Measurements from ENCODE around the gene C1QTNF2. TPM values are rescaled to one million over a fixed set of nuclear protein-coding genes. Genes with fewer than 3 reads are reported as not detected.

The C1QTNF2 gene
- total RNA-seq, 2 experiments from 2014 or later = not detected

DNA sequence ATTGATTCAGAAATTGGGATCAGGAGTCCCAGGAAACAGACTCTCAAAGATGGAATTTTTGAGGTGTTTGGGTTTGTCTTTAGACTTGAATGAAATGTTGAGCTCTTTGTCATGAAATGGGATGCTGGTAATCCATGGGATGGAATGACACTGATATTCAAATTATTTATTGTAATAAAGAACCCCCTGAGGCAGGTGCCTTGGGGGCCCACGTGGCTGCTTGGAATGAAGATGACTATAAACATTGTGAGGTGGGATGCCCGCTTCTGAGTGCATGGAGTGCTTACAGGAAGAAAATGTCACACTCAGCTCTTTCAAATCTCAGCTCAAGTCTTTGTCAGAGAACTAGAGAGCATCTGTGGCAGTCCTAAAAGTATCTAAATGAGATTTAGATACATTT lies 9.6 kb upstream of the C1QTNF2 start:
- Mint-ChIP-seq H3K4me3 (no peak overlapping the region), H3K27ac (no peak overlapping the region), H3K9me3 (no peaks in the 10 kb centered on the region), H3K36me3 (ENCODE audit: low read depth) (no peaks in the 10 kb centered on the region), H3K4me1 (ENCODE audit: low read depth) (no peaks in the 10 kb centered on the region), H3K27me3 (peaks cover 15% of the 10 kb centered on the region)
- no peak for DNase-seq
- POLR2A ChIA-PET = no interaction called here
- TF ChIP-seq, protein P1, sequence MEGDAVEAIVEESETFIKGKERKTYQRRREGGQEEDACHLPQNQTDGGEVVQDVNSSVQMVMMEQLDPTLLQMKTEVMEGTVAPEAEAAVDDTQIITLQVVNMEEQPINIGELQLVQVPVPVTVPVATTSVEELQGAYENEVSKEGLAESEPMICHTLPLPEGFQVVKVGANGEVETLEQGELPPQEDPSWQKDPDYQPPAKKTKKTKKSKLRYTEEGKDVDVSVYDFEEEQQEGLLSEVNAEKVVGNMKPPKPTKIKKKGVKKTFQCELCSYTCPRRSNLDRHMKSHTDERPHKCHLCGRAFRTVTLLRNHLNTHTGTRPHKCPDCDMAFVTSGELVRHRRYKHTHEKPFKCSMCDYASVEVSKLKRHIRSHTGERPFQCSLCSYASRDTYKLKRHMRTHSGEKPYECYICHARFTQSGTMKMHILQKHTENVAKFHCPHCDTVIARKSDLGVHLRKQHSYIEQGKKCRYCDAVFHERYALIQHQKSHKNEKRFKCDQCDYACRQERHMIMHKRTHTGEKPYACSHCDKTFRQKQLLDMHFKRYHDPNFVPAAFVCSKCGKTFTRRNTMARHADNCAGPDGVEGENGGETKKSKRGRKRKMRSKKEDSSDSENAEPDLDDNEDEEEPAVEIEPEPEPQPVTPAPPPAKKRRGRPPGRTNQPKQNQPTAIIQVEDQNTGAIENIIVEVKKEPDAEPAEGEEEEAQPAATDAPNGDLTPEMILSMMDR (IDR thresholded peaks at IDR 0.05) = no peak
- no peak for ATAC-seq
- CTCF ChIA-PET = interaction anchor here (1.2 to 2.2 kb wide), 4 partner anchors 10 to 35 kb away, joined by 3 to 6 read pairs (median 4); partner anchors contain the start of gene C1QTNF2
- intact Hi-C loops (cut with micrococcal nuclease) = no loop called here

DNA sequence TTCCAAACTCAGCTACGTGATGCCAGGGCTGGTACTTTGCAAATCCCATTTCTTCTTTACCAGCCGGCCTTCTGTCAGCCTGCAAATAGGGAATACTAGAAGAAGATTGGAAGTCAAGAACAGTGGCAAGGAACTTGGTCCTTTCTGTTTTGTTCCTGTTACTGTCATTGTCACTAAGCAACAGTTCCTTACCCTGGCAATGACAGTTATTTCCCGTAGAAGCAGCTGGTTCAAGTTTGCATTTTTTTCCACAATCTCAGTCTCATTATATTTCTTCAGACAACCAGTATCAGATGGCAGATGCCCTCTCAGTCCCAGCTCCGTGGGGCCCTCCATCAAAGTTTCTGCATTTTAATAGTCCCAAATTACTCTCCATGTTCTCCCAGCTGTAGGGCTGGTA lies 9.1 kb upstream of the C1QTNF2 start:
- TF ChIP-seq, protein P1 (IDR thresholded peaks at IDR 0.05) = no peak
- intact Hi-C loops (cut with micrococcal nuclease) = no loop called here
- no peak for DNase-seq
- CTCF ChIA-PET = interaction anchor here (1.2 to 2.2 kb wide), 4 partner anchors 9 to 35 kb away, joined by 3 to 6 read pairs (median 4); partner anchors contain the start of gene C1QTNF2
- Mint-ChIP-seq H3K27me3 (peaks cover 19% of the 10 kb centered on the region), H3K4me1 (ENCODE audit: low read depth) (no peaks in the 10 kb centered on the region), H3K9me3 (no peaks in the 10 kb centered on the region), H3K27ac (no peak overlapping the region), H3K4me3 (no peak overlapping the region), H3K36me3 (ENCODE audit: low read depth) (no peaks in the 10 kb centered on the region)
- POLR2A ChIA-PET = no interaction called here
- no peak for ATAC-seq

DNA sequence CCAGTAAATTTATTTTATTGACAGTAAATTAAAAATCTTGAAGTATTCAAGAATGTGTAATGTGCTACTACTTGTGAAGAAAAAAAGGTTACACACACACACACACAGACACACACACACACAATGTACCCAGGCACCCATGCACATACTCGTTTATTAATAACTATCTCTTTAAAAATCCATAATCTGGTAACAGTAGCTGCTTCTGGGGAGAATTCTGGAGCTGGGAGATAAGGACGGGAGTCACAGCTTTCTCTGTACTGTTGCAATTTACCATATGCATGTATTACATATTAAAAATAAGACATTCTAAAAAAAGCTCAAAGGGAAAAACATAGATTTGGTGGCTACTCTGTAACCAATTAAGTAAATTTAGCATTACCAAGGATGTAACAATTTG lies 7.9 kb upstream of the C1QTNF2 start:
- ChIA-PET POLR2A (no interaction called here), CTCF (interaction anchor here (2.2 to 2.3 kb wide), 2 partner anchors 8 to 12 kb away, joined by 4 to 13 read pairs; partner anchors contain the start of gene C1QTNF2)
- Mint-ChIP-seq H3K27me3 (peaks cover 24% of the 10 kb centered on the region), H3K9me3 (no peaks in the 10 kb centered on the region), H3K27ac (no peak overlapping the region), H3K4me1 (ENCODE audit: low read depth) (no peaks in the 10 kb centered on the region), H3K4me3 (no peak overlapping the region), H3K36me3 (ENCODE audit: low read depth) (no peaks in the 10 kb centered on the region)
- ATAC-seq = no peak
- TF ChIP-seq, protein P1 (IDR thresholded peaks at IDR 0.05) = no peak
- intact Hi-C loops (cut with micrococcal nuclease) = no loop called here
- no peak for DNase-seq

DNA sequence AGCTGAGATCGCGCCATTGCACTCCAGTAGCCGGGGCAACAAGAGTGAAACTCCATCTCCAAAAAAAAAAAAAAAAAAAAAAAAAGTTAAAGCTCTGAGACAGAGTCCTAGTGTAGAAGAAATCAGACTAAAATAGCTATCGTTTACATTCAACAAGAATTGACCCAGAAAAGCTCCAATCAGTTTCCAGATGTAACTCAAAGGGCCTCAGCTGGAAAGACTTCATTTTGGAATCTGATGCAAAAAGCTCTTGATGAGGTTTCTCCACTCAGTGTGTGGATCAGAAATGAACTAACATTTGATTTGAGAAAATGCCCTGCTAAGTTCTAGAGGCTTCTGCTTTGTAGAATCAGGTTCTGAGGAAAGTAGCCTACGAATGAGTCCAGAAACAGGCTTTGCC lies 7.2 kb upstream of the C1QTNF2 start:
- H3K27ac Mint-ChIP-seq = no peak overlapping the region

DNA sequence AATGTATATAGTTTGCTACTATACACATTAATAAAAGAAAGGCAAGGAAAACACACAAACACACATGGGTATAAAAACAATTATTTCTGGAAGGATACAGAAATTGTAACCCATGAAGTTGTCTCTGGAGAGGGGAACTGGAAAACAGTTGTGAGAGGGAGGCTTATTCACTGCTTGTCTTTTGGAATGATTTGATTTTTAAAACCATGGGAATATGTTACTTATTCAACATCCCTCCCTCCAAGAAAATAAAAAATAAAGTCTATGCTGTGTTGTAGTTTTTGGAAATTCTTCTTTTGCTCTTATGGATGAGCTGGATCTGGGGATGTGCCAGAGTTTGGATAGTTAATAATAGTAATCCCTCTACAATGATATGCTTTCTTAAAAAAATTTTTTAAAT lies 6.0 kb upstream of the C1QTNF2 start:
- TF ChIP-seq, protein P1 (IDR thresholded peaks at IDR 0.05) = no peak
- CTCF ChIA-PET = interaction anchor here (1.4 kb wide), 1 partner anchor 16 kb away, joined by 3 read pairs; no protein-coding TSS in a partner anchor
- no peak overlapping the region for H3K4me3 Mint-ChIP-seq
- no peak overlapping the region for H3K27ac Mint-ChIP-seq
- no peaks in the 10 kb centered on the region for H3K4me1 Mint-ChIP-seq (ENCODE audit: low read depth)
- no peaks in the 10 kb centered on the region for H3K36me3 Mint-ChIP-seq (ENCODE audit: low read depth)
- DNase-seq (no peak), ATAC-seq (no peak)
- no peaks in the 10 kb centered on the region for H3K9me3 Mint-ChIP-seq
- peaks cover 34% of the 10 kb centered on the region for H3K27me3 Mint-ChIP-seq
- POLR2A ChIA-PET = interaction anchor here (0.7 kb wide), 1 partner anchor 188 kb away, joined by 4 read pairs; no protein-coding TSS in a partner anchor
- intact Hi-C loops (cut with micrococcal nuclease) = no loop called here

More for the DNA sequence above, 7.2 kb upstream of the C1QTNF2 start:
- Mint-ChIP-seq H3K27me3 (peaks cover 28% of the 10 kb centered on the region), H3K36me3 (ENCODE audit: low read depth) (no peaks in the 10 kb centered on the region), H3K4me3 (no peak overlapping the region), H3K4me1 (ENCODE audit: low read depth) (no peaks in the 10 kb centered on the region), H3K9me3 (no peaks in the 10 kb centered on the region)
- ChIA-PET CTCF (interaction anchor here (0.8 to 2.3 kb wide), 2 partner anchors 13 to 20 kb away, joined by 3 to 13 read pairs; no protein-coding TSS in a partner anchor), POLR2A (no interaction called here)
- ATAC-seq (no peak), DNase-seq (no peak)
- TF ChIP-seq, protein P1 (IDR thresholded peaks at IDR 0.05) = no peak
- intact Hi-C loops (cut with micrococcal nuclease) = no loop called here
